Renal pelvis (tissue), 4 donors: Measurements from ENCODE around the gene SLC35F3. TPM values are rescaled to one million over a fixed set of nuclear protein-coding genes. Genes with fewer than 3 reads are reported as not detected.
"Not testable (repeated sequence)": the region's sequence is repeated elsewhere in the genome, so short reads cannot be mapped to it uniquely, and the experiment has no call there.

ENCODE experiments used
- DNase-seq: peaks from one replicate; pipeline ENCODE4 v3.0.0-alpha.2; 2013
- polyA plus RNA-seq, 3 donors: library from polyadenylated mRNA; unstranded; fragments of 120-200 nt; gene quantifications; one replicate each; pipeline ENCODE4 v1.2.1, GENCODE V29; 2013; ENCODE audit not compliant: insufficient read length in 3 of 3

Gene SLC35F3
- polyA plus RNA-seq, 3 donors, result 0.31 to 0.51 (median 0.49) TPM

DNA sequence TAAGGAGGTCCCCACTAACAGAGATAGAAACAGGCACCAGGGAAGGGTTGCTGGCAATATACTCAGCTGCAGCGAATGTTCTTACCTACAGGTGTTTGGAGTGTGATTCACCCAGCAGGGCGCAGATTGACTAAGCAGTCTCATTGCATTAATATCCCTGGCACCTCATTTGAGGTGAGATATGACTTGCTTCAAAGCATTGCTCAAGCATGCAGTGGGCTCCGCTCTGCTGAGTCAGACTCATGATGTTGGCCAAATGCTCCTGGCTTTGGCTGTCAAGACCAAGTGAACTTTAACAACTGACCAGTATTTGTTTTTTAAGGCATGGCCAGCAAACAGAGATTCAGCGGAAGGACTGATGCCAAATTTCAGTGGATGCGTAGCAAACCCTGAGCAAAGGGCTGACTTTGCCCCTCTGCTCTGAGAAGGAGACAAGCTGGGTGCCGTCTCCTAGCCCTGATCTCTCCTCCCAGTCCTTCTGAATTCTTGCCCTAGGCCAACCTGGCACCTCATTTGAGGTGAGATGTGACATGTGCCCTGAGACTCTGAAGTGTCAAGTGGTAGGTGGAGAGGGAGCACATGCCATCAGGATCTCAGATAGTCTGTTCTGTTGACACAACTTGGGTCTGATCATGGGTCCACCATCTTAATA is 281.7 kb downstream of the SLC35F3 start:
- no peak for DNase-seq

DNA sequence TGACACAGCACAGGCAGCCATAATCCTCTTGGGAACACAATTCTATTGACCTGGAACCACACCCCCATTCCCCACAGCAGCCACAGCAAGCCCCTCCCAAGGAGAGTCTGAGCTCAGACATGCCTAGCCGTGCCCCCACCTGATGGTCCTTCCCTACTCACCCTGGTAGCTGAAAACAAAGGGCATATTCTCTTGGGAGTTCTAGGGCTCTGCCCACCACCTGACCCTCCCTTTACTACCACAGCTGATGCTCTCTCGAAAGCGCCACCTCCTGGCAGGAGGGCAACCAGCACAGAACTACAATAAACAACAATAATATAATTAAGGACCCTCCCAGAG is 283.9 kb downstream of the SLC35F3 start:
- DNase-seq, result no peak

DNA sequence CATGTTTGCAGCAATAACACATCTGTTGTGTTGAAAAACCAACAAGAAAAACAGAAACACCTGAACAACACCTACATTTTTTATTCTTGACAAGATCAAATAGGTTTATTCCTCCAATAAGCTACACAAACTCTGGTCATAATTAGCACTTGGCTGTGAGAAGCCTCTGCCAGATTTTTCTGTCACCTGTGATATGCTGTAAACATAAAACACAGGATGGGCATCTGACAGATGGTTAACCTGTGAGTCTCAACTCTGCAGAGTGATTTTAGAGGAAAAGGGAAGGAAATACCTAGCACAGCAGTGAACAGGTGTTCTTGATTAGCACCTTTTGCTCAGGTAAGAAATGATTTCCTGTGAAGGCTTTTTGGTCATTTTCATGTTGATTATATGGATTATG is 293.4 kb downstream of the SLC35F3 start:
- no peak for DNase-seq

DNA sequence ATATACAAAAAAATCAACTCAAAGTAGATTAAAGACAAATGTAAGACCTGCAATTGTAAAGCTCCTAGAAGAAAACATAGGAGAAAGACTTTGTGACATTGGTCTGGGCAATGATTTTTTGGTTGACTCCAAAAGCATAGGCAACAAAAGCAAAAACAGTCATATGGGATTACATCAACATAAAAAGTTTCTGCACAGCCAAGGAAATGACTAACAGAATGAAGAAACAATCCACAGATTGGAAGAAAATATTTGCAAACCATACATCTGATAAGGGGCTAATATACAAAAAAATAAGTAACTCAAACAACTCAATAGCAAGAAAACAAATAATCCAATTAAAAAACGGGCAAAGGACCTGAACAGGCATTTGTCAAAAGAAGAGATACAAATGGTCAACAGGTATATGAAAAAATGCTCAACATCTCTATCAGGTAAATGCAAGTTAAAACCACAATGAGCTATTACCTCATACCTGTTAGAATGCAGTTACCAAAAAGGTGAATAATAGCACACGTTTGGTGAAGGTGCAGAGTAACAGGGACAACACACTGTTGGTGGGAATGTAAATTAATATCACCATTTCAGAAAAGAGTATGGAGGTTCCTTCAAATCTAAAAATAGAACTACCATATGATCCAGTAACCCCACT is 295.1 kb downstream of the SLC35F3 start:
- DNase-seq, result no peak

DNA sequence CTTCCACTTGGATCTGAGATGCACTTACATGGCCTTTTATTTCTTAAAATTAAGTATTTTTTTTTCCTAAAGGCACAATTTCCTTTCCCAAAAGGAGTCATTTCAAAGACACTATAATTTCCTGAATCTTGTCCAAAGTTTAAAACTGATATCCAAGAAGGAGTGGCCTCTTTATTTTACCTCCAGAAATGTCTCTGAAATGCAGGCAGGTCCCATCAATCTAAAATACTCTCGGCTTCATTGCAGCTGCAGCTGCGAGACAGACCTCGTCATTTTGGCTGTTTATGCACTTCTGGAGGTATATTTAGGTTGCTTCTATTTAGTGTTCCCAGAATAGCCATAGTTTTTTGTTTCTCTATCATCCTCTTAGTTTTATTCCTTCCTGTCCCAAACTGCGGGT is 296.1 kb downstream of the SLC35F3 start:
- no peak for DNase-seq

DNA sequence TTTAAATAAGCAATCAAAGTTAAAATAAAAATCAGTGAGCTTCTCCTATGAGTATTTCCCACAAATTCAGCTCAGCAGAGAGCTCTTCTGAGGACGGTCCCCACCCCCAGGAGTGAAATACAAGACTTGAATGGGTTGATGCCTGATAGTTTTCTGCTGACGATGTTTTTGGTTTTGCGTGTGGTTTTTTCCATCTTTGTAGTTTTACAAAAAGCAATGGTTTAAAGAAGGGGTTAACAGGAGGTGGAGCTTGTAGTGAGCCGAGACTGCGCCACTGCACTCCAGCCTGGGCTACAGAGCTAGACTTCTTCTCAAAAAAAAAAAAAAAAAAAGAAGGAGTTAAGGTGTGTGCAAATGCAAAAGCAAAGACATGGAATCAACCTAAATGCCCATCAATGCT is 297.1 kb downstream of the SLC35F3 start:
- no peak for DNase-seq

DNA sequence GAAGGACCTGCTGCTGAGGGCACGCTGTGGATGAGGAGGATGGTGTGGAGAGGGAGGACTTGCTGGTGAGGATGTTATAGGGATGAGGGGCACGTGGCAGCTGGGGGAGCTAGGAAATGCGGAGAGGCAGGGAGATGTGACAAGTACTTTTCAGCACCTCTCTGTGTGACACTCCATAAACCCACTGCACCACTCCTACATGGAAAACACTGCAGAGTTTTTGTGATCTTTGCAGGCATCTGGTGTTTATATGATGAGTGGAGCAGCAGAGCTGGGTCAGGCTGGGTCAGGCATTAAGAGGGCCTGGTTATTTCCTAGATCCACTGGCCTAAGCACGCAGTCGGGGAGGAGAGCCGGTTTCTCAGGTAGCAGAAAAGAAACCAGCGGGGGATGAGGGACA is 301.5 kb downstream of the SLC35F3 start:
- DNase-seq, result no peak

DNA sequence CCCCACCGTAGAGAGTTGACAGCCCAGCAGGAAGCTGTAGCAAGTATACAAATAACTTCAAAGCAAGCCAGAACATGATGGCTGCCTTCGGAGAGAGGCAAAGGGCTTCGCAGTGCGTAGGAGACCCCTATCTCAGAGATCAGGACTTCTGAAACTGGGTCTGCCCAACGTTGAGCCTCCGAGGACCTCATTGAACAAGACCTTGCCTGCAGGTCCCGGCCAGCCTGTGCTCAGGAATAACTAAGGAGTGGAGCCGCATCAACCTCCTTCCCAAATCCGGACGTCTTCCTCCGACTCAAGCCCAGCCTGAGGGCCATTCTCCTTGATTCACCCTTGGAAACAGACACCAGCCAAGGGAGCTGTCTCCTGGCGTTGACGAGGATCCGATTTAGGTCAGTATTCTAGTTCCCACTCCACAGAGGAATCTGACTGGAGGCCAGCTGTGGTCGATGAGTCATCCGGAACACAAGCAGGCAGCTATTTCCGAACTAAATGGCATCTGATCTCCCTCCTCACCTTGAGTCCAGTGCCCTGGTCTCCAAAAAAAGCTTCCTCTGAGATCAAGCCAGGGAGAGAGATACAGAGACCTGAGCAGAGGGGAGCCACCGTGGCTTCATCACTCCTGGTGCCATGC is 302.3 kb downstream of the SLC35F3 start:
- DNase-seq, result no peak

- DNase-seq, result no peak
Measured at GRCh38 chr1:234208351-234208750, 303.9 kb downstream of the SLC35F3 start.

GRCh38 chr1:234208791-234209190 is 304.3 kb downstream of the SLC35F3 start:
- no peak for DNase-seq

GRCh38 chr1:234210429-234210828 is 306.0 kb downstream of the SLC35F3 start:
- not testable (repeated sequence) for DNase-seq

DNA sequence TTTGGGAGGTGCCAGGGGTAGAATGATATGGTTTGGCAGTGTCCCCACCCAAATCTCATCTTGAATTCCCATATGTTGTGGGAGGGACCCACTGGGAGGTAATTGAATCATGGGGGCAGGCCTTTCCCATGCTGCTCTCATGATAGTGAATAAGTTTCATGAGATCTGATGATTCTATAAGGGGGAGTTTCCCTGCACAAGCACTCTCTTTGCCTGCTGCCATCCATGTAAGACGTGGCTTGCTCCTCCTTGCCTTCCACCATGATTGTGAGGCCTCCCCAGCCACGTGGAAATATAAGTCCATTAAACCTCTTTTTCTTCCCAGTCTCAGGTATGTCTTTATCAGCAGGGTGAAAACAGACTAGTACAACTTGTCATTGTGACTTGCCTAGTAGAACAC is 307.4 kb downstream of the SLC35F3 start:
- not testable (repeated sequence) for DNase-seq

GRCh38 chr1:234212764-234213657 is 308.5 kb downstream of the SLC35F3 start:
- no peak for DNase-seq

GRCh38 chr1:234213658-234214128 is 309.2 kb downstream of the SLC35F3 start:
- no peak for DNase-seq

GRCh38 chr1:234214129-234214910 is 309.8 kb downstream of the SLC35F3 start:
- DNase-seq, result no peak

DNA sequence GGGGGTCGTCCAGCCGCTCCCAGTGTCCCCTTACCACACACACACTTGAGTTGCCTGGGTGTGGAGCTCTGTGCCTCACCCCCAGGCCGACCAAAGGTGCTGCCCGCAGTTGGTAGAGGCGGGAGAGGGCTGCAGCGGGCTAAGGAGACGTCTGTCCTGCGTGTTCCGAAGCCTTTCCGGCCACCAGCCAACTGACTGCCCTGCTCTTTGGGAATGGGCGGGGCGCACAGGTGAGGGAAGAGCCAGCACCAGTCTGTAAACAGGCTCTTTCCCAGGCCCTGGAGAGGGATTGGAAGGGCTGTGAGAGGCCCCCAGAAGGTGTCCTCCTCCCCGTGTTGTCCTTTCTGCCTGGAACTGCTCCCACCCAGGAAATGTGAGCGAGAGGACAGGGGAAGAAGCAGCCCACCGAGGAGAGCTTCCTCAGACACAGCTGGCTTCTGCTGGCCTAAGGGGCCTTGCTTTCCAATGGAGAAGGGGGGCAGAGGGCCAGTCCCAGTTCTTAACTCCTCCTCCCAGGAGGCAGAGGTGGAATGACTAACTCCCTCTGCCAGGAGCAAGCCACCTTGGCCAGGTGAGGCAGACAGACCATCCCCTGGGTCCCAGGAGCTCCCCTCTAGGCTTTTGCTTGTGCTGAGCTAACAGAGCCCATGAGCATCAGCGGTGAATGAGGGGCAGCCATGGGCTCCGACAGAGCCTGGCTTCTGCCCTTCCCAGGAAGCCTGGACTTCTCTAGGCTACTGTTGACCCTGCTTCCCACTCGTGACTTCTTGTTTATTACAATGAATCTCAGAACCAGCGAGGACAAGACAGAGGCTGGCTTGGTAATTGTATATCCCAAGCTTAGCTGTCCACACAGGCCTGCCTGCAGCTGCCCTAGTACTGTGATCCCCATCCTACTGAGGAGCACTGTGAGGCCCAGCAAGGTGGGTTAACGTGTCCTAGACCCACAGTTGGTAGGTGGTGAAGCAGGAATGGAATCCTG is 310.7 kb downstream of the SLC35F3 start:
- DNase-seq, result no peak

GRCh38 chr1:234216116-234216703 is 311.7 kb downstream of the SLC35F3 start:
- no peak for DNase-seq

GRCh38 chr1:234217316-234217840 is 312.9 kb downstream of the SLC35F3 start:
- no peak for DNase-seq

- no peak for DNase-seq
Measured at GRCh38 chr1:234218078-234218477, 313.6 kb downstream of the SLC35F3 start.

DNA sequence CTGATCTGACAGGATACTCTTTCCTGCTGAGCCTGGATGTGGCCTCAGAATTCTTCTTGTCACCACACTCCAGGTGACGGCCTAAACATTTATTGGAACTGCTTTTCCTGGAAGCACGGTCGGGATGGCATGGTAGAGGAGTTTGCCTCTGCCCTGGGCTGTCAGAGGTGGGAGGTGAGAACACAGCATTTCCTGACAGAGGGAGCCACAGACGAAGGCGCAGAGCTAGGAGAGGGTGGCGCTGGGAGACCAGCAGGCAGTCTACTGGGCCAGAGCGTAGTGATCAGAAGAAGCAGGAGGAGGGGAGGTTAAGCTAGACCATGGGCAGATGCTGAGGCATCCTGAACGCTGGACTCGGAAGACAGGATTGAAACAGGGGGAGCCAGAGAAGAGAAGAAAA is 315.2 kb downstream of the SLC35F3 start:
- DNase-seq, result no peak
